HepG2 (cell line): ENCODE measurements around the gene GGA3.

Experiments
- ATF7 ChIP-seq, 2 experiments: fragments of 450-650 bp in 1 of 2; sonication (generic) in 1 of 2; formaldehyde crosslinking in 1 of 2; IDR thresholded peaks; 2 replicates each; pipeline versions ENCODE4 v1.4.0 to v1.6.1; 2016 to 2020; ENCODE audit warnings: antibody characterized with exemption in 1 of 2, mild to moderate bottlenecking in 1 of 2, missing genetic modification reagents in 1 of 2
- DNMT1 ChIP-seq: sonication (generic); formaldehyde crosslinking; IDR thresholded peaks from 2 replicates; pipeline ENCODE4 v1.5.1; 2020; ENCODE audit warnings: mild to moderate bottlenecking, missing genetic modification reagents
- FOXK2 ChIP-seq: fragments of 450-650 bp; IDR thresholded peaks from 2 replicates; pipeline ENCODE4 v1.6.1; 2016
- FOXP1 ChIP-seq, 2 experiments: fragments of 450-650 bp in 1 of 2; IDR thresholded peaks; 2 replicates each; pipeline ENCODE4 v1.6.1; 2017 to 2018; ENCODE audit warnings: antibody characterized with exemption in 1 of 2
- POLR2A ChIP-seq, 2 experiments: IDR thresholded peaks; 2 replicates each; pipeline ENCODE4 v1.6.1; 2011; ENCODE audit warnings: low read depth in 2 of 2, low read length in 2 of 2, mild to moderate bottlenecking in 1 of 2, moderate library complexity in 1 of 2; ENCODE audit not compliant: insufficient read depth in 1 of 2
- TF ChIP-seq, protein P1 (sequence below): IDR thresholded peaks from 2 replicates; pipeline ENCODE4 v1.6.1; 2012; ENCODE audit warnings: low read length, improper control_type of control experiment

DNA sequence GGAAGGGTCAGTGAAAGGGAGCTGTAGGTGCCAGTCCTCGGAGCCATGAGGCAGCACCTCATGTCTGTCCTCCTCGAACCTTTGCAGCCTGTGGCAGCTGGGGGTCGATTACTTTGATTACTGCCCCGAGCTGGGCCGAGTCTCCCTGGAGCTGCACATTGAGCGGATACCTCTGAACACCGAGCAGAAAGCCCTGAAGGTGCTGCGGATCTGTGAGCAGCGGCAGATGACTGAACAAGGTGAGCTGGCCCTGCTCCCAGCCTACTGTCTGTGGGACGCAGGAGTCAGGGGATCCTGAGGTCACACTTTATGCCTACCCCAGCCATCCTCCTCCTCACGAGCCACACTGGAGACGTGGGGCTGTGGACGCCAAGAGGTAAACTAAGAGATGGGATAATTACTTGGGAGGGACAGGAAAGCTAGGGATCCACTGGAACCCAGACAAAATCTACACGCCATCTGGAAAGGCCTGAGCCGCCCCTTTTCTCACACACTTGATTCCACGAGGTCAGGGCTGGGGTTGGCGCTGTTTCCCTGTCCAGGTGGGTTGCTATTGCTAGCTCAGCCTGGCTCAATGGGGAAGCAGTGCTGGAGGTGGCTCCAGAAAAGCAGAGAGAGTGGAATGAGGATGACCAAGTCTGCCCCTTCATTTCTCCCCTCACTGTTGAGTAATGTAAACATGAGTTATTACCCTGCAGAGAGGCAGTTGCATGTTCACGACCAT, 29.5 kb downstream of the GGA3 start:
- TF ChIP-seq ATF7 (IDR thresholded peaks at IDR 0.05) (no peak), ATF7 (CRISPR knock-in tag; IDR thresholded peaks at IDR 0.05) (no peak), FOXK2 (no peak), POLR2A (IDR thresholded peaks at IDR 0.05; ENCODE audit: insufficient read depth in 1 of 2, low read depth in 2 of 2, low read length in 2 of 2) (no peak), FOXP1 (IDR thresholded peaks at IDR 0.05) (no peak), FOXP1 (CRISPR knock-in tag; IDR thresholded peaks at IDR 0.05) (no peak), DNMT1 (CRISPR knock-in tag) (no peak)
- TF ChIP-seq, protein P1, sequence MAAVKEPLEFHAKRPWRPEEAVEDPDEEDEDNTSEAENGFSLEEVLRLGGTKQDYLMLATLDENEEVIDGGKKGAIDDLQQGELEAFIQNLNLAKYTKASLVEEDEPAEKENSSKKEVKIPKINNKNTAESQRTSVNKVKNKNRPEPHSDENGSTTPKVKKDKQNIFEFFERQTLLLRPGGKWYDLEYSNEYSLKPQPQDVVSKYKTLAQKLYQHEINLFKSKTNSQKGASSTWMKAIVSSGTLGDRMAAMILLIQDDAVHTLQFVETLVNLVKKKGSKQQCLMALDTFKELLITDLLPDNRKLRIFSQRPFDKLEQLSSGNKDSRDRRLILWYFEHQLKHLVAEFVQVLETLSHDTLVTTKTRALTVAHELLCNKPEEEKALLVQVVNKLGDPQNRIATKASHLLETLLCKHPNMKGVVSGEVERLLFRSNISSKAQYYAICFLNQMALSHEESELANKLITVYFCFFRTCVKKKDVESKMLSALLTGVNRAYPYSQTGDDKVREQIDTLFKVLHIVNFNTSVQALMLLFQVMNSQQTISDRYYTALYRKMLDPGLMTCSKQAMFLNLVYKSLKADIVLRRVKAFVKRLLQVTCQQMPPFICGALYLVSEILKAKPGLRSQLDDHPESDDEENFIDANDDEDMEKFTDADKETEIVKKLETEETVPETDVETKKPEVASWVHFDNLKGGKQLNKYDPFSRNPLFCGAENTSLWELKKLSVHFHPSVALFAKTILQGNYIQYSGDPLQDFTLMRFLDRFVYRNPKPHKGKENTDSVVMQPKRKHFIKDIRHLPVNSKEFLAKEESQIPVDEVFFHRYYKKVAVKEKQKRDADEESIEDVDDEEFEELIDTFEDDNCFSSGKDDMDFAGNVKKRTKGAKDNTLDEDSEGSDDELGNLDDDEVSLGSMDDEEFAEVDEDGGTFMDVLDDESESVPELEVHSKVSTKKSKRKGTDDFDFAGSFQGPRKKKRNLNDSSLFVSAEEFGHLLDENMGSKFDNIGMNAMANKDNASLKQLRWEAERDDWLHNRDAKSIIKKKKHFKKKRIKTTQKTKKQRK: no peak
